Uterus (tissue), 4 donors: ENCODE results near the gene NOS1AP. TPM values are rescaled to one million over a fixed set of nuclear protein-coding genes. Genes with fewer than 3 reads are reported as not detected.

Experiments
- DNase-seq, 2 donors: peaks; one replicate each; pipeline ENCODE4 v3.0.0-alpha.2; 2019 to 2020
- H3K27ac ChIP-seq, 2 donors: fragments of 200-600 bp; sonication (generic); 1 replicate in 1 of 2; 2 replicates in 1 of 2; pipeline ENCODE4 v1.5.1; 2016 to 2018
- H3K27me3 ChIP-seq, 2 donors: fragments of 200-600 bp; sonication (generic); one replicate each; pipeline ENCODE4 v1.5.1; 2018 to 2019; ENCODE audit warnings: control low read depth in 1 of 2
- H3K36me3 ChIP-seq, 2 donors: fragments of 200-600 bp; sonication (generic); one replicate each; pipeline ENCODE4 v1.5.1; 2019; ENCODE audit warnings: control low read depth in 1 of 2
- H3K4me1 ChIP-seq, 2 donors: fragments of 200-600 bp; sonication (generic); one replicate each; pipeline ENCODE4 v1.5.1; 2018 to 2019; ENCODE audit warnings: control low read depth in 1 of 2
- H3K4me3 ChIP-seq, 2 donors: fragments of 200-600 bp; sonication (generic); 1 replicate in 1 of 2; 2 replicates in 1 of 2; pipeline ENCODE4 v1.5.1; 2018 to 2019; ENCODE audit warnings: mild to moderate bottlenecking in 1 of 2
- H3K9me3 ChIP-seq, 2 donors: fragments of 200-600 bp; sonication (generic); one replicate each; pipeline ENCODE4 v1.5.1; 2019; ENCODE audit warnings: control low read depth in 1 of 2
- POLR2A ChIP-seq, 2 donors: fragments of 450-650 bp; IDR thresholded peaks; one replicate each; pipeline ENCODE4 v1.6.1; 2016; ENCODE audit warnings: antibody characterized with exemption in 2 of 2, mild to moderate bottlenecking in 1 of 2, moderate library complexity in 1 of 2
- intact Hi-C: fragments of 100-400 bp; cut with DNase I; formaldehyde crosslinking; loops from one replicate; pipeline ENCODE4 v1.15.1; 2023; ENCODE audit warnings: low total_unique reads
- total RNA-seq, 4 donors: library from RNA; depleted of rRNA in 3 of 4; stranded (reverse); fragments of >200 nt in 3 of 4; gene quantifications; one replicate each; pipeline versions ENCODE4 v1.1.0 to v1.2.4, GENCODE V29; 2014 to 2023
- TF ChIP-seq, protein P1 (sequence below), 4 experiments: fragments of 200-600 bp in 2 of 4; fragments of 450-650 bp in 2 of 4; sonication (generic) in 2 of 4; IDR thresholded peaks; one replicate each; pipeline ENCODE4 v1.5.1; 2016 to 2019; ENCODE audit warnings: antibody characterized with exemption in 4 of 4, mild to moderate bottlenecking in 2 of 4, moderate library complexity in 1 of 4
- donor health status: DM: yes; HTN: yes; CAD: no.

NOS1AP gene
- total RNA-seq, 4 donors from 2014 or later = under 0.01 to 5.3 (median 1.9) TPM; not detected in 1

DNA sequence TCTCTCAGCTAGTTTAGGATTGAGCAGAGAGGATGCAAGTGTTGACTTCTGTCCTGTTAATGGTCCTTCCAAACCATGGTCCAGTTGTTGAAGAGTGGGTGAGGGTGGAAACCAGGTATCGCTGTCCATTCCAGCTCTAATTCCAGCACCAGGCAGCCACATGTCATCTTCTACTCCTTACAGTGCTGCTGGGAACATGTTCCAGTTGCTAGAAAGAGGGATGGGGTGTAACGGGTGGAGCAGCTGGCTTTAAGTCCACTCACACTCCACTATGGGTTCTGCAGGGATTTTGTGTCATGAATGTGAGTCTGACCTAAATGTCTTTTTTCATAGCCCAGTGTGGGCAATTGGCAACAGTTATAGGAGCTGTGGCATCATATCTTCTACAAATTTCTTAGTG, 25.2 kb downstream of the NOS1AP start:
- Histone ChIP-seq H3K27ac (peak overlapping the region in 1 of 2 donors; percentile 9), H3K27me3 (no peaks in the 10 kb centered on the region), H3K4me1 (no peaks in the 10 kb centered on the region), H3K4me3 (no peak overlapping the region), H3K9me3 (no peaks in the 10 kb centered on the region), H3K36me3 (peaks cover 0 to 3% of the 10 kb centered on the region in 2 donors)
- no peak for TF ChIP-seq POLR2A (IDR thresholded peaks at IDR 0.05)
- TF ChIP-seq, protein P1, sequence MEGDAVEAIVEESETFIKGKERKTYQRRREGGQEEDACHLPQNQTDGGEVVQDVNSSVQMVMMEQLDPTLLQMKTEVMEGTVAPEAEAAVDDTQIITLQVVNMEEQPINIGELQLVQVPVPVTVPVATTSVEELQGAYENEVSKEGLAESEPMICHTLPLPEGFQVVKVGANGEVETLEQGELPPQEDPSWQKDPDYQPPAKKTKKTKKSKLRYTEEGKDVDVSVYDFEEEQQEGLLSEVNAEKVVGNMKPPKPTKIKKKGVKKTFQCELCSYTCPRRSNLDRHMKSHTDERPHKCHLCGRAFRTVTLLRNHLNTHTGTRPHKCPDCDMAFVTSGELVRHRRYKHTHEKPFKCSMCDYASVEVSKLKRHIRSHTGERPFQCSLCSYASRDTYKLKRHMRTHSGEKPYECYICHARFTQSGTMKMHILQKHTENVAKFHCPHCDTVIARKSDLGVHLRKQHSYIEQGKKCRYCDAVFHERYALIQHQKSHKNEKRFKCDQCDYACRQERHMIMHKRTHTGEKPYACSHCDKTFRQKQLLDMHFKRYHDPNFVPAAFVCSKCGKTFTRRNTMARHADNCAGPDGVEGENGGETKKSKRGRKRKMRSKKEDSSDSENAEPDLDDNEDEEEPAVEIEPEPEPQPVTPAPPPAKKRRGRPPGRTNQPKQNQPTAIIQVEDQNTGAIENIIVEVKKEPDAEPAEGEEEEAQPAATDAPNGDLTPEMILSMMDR (IDR thresholded peaks at IDR 0.05) = no peak
- DNase-seq = no peak
- intact Hi-C loops = no loop called here

DNA sequence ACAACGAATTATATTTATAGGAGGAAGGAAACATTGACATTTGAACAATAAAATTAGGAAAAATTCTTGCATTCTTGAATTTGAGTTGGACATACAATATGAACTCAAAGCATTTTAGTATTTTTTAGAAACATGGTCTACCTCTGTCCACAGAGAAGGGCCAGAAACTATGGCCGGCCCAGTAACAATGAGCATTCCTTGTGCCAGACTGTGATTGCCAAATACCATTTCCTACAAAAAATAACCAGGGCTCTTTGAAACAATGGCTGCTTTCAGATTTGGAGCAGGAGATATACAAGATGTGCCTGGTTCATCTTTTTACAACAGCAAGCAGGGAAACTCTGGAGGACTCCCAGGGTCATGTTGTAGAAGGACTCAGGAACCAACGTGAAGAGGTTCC, 38.4 kb downstream of the NOS1AP start:
- H3K36me3 ChIP-seq = no peaks in the 10 kb centered on the region
- no peaks in the 10 kb centered on the region for H3K4me1 ChIP-seq
- H3K27ac ChIP-seq = no peak overlapping the region
- no peaks in the 10 kb centered on the region for H3K27me3 ChIP-seq
- H3K9me3 ChIP-seq = no peaks in the 10 kb centered on the region
- TF ChIP-seq, protein P1 (IDR thresholded peaks at IDR 0.05) = no peak
- TF ChIP-seq POLR2A (IDR thresholded peaks at IDR 0.05) = no peak
- H3K4me3 ChIP-seq = no peak overlapping the region
- intact Hi-C loops = no loop called here
- no peak for DNase-seq

DNA sequence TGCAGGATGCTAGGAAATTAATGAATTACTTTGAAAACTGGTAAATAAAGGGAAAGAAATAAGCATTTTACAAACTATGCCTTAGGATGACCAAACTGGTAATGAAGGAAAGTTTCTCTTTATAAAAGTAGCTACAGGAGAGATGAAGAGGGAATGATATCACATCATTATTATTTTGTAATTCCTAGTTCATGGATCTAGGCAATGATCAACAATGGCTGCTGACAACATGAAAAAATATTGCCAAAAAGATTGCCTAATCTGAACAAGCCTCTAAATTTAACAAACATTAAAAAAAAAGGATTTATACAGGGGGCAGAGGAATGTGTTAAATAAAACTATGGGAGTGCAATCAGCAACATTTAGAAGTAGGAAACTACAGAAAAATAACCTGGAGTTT, 38.9 kb downstream of the NOS1AP start:
- intact Hi-C loops = no loop called here
- H3K27ac ChIP-seq = no peak overlapping the region
- no peaks in the 10 kb centered on the region for H3K4me1 ChIP-seq
- TF ChIP-seq, protein P1 (IDR thresholded peaks at IDR 0.05) = no peak
- TF ChIP-seq POLR2A (IDR thresholded peaks at IDR 0.05) = no peak
- no peak for DNase-seq
- no peaks in the 10 kb centered on the region for H3K27me3 ChIP-seq
- H3K9me3 ChIP-seq = no peaks in the 10 kb centered on the region
- no peaks in the 10 kb centered on the region for H3K36me3 ChIP-seq
- no peak overlapping the region for H3K4me3 ChIP-seq

DNA sequence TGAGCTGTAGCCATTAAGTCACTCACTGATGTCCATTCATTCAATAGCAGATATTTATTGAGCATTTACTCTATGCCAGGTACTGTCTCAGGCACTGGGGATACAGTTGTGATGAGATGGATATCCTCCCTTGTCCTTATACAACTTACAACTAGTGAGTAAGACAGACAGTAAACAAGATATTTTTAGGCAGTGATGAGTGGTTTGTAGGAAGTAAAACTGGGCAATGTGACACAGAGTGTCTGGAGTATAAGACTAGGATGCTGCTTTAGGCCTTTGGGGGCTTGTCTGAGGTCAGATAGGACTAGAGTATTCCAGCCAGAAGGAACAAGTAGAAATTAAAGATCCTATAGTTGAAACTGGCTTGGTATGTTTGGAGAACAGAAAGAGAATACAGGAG, 41.4 kb downstream of the NOS1AP start:
- DNase-seq = no peak
- TF ChIP-seq POLR2A (IDR thresholded peaks at IDR 0.05) = no peak
- TF ChIP-seq, protein P1 (IDR thresholded peaks at IDR 0.05) = no peak
- no peaks in the 10 kb centered on the region for H3K27me3 ChIP-seq
- no peak overlapping the region for H3K27ac ChIP-seq
- H3K36me3 ChIP-seq = no peaks in the 10 kb centered on the region
- H3K9me3 ChIP-seq = no peaks in the 10 kb centered on the region
- no peak overlapping the region for H3K4me3 ChIP-seq
- intact Hi-C loops = no loop called here
- no peaks in the 10 kb centered on the region for H3K4me1 ChIP-seq

DNA sequence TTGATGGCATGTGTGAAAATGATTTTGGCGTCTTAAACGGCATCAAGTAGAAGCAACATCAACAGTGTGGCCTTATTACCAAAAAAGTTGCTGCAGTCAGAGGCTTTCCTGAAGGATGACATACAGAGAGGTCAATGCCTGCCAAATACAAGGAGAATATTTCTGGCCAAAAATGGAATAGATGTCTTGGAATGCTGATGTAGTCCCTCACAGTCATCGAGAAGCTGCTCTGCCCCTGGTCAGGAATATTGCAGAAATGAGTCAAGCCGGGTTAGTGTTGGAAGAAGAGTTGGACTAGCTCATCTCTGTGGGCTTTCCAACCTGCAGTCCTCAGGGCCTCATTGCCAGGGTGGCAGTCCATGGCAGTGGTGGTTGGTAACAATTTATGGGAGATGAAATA, 42.1 kb downstream of the NOS1AP start:
- no peak overlapping the region for H3K27ac ChIP-seq
- intact Hi-C loops = no loop called here
- TF ChIP-seq, protein P1 (IDR thresholded peaks at IDR 0.05) = no peak
- TF ChIP-seq POLR2A (IDR thresholded peaks at IDR 0.05) = no peak

More for the DNA sequence above, 42.1 kb downstream of the NOS1AP start:
- no peaks in the 10 kb centered on the region for H3K27me3 ChIP-seq
- no peaks in the 10 kb centered on the region for H3K4me1 ChIP-seq
- no peak overlapping the region for H3K4me3 ChIP-seq
- H3K9me3 ChIP-seq = no peaks in the 10 kb centered on the region
- DNase-seq = no peak
- no peaks in the 10 kb centered on the region for H3K36me3 ChIP-seq
